ENCODE measurements around the gene UBASH3B.

The UBASH3B gene

DNA sequence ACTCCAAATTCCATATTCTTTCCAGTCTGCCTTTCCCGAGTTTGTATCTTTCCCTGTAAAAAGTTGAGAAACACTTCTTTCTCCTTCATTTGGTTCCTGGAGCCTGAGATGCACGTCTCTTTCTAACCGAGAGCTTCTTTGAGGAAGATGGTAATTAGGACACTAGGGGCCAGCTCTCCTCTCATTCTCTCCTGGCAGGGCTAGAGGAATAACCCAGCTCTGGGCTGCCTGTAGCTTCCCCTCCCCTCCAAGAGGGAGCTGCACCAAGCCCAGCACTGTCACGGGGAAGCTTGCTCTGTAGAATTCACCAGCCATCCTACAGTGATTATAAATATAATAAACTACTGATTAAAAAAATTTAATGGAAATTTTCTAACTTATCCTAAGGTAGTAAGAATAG is 26.9 kb downstream of the UBASH3B start:
- TF ChIP-seq, protein P1, sequence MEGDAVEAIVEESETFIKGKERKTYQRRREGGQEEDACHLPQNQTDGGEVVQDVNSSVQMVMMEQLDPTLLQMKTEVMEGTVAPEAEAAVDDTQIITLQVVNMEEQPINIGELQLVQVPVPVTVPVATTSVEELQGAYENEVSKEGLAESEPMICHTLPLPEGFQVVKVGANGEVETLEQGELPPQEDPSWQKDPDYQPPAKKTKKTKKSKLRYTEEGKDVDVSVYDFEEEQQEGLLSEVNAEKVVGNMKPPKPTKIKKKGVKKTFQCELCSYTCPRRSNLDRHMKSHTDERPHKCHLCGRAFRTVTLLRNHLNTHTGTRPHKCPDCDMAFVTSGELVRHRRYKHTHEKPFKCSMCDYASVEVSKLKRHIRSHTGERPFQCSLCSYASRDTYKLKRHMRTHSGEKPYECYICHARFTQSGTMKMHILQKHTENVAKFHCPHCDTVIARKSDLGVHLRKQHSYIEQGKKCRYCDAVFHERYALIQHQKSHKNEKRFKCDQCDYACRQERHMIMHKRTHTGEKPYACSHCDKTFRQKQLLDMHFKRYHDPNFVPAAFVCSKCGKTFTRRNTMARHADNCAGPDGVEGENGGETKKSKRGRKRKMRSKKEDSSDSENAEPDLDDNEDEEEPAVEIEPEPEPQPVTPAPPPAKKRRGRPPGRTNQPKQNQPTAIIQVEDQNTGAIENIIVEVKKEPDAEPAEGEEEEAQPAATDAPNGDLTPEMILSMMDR (IDR thresholded peaks at IDR 0.05; ENCODE audit: low read depth, low read length) = no peak
- TF ChIP-seq EZH2phosphoT487 (IDR thresholded peaks at IDR 0.05; ENCODE audit: low read depth) = no peak
- Histone ChIP-seq H3K79me2 (ENCODE audit: low read length) (no peaks in the 10 kb centered on the region), H3K4me1 (ENCODE audit: low read length) (no peaks in the 10 kb centered on the region), H3K9ac (ENCODE audit: low read length) (no peak overlapping the region), H3K36me3 (replicated peaks; ENCODE audit: low read depth, low read length) (no peaks in the 10 kb centered on the region), H4K20me1 (ENCODE audit: insufficient read depth, low read length) (no peaks in the 10 kb centered on the region), H3K9me3 (ENCODE audit: insufficient read depth, low read length) (no peaks in the 10 kb centered on the region), H2AFZ (ENCODE audit: low read depth, low read length) (no peak overlapping the region), H3K27ac (ENCODE audit: low read length) (no peak overlapping the region), H3K4me2 (ENCODE audit: low read length) (no peak overlapping the region), H3K27me3 (ENCODE audit: low read depth, low read length) (peaks cover 35% of the 10 kb centered on the region), H3K4me3 (ENCODE audit: low read length) (no peak overlapping the region)

DNA sequence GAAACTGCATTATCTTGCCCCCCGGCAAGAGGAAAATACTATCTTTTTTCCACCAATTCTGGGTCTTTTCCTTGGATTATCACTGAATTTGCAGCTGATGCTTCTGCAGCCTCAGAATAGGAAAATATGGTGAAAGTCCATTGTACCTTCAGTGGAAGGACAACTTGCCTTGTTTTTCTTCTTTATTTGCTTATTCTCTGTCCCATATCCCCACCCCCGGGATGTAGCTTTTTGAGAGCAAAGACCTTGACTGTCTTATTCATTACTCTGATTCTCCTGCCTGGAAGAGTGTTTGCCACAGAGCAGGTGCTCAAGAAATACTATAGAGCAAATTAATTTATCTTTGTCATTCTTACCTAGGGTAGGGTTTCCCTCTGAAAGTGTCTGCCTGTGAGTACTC is 29.5 kb downstream of the UBASH3B start:
- TF ChIP-seq EZH2phosphoT487 (IDR thresholded peaks at IDR 0.05; ENCODE audit: low read depth) = no peak
- TF ChIP-seq, protein P1 (IDR thresholded peaks at IDR 0.05; ENCODE audit: low read depth, low read length) = no peak
- Histone ChIP-seq H3K4me3 (ENCODE audit: low read length) (no peak overlapping the region), H3K27me3 (ENCODE audit: low read depth, low read length) (peaks cover 26% of the 10 kb centered on the region), H3K9ac (ENCODE audit: low read length) (no peak overlapping the region), H3K4me1 (ENCODE audit: low read length) (peaks cover 6% of the 10 kb centered on the region), H2AFZ (ENCODE audit: low read depth, low read length) (no peak overlapping the region), H3K79me2 (ENCODE audit: low read length) (no peaks in the 10 kb centered on the region), H3K27ac (ENCODE audit: low read length) (no peak overlapping the region), H4K20me1 (ENCODE audit: insufficient read depth, low read length) (no peaks in the 10 kb centered on the region), H3K36me3 (replicated peaks; ENCODE audit: low read depth, low read length) (no peaks in the 10 kb centered on the region), H3K9me3 (ENCODE audit: insufficient read depth, low read length) (no peaks in the 10 kb centered on the region), H3K4me2 (ENCODE audit: low read length) (no peak overlapping the region)

DNA sequence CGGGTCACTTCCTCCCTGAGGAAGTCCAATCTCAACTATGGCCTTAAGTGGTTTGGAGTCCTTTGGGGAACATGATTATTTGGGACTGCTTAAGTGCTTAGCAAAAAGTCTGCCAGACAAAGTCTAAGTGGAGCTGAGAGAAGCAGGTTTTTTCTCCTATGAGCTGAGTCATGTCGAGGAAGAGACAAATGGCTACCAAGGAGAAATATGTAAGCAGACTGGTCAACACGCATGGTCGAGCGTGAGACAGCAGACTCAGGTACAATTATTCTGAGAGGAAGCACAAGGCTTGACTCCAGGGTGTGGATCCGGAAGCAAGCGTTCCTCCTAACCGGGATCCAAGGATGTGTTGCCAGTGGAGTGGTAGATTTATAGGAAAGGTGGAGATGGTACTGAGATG is 30.6 kb downstream of the UBASH3B start:
- no peak overlapping the region for H3K27ac ChIP-seq (ENCODE audit: low read length)
- TF ChIP-seq EZH2phosphoT487 (IDR thresholded peaks at IDR 0.05; ENCODE audit: low read depth) = no peak
- TF ChIP-seq, protein P1 (IDR thresholded peaks at IDR 0.05; ENCODE audit: low read depth, low read length) = no peak
- no peaks in the 10 kb centered on the region for H3K9me3 ChIP-seq (ENCODE audit: insufficient read depth, low read length)
- peaks cover 23% of the 10 kb centered on the region for H3K27me3 ChIP-seq (ENCODE audit: low read depth, low read length)
- H2AFZ ChIP-seq (ENCODE audit: low read depth, low read length) = no peak overlapping the region
- no peak overlapping the region for H3K9ac ChIP-seq (ENCODE audit: low read length)
- no peak overlapping the region for H3K4me2 ChIP-seq (ENCODE audit: low read length)
- H3K36me3 ChIP-seq (replicated peaks; ENCODE audit: low read depth, low read length) = no peaks in the 10 kb centered on the region
- peaks cover 15% of the 10 kb centered on the region for H3K4me1 ChIP-seq (ENCODE audit: low read length)
- H4K20me1 ChIP-seq (ENCODE audit: insufficient read depth, low read length) = no peaks in the 10 kb centered on the region
- H3K79me2 ChIP-seq (ENCODE audit: low read length) = no peaks in the 10 kb centered on the region
- no peak overlapping the region for H3K4me3 ChIP-seq (ENCODE audit: low read length)

DNA sequence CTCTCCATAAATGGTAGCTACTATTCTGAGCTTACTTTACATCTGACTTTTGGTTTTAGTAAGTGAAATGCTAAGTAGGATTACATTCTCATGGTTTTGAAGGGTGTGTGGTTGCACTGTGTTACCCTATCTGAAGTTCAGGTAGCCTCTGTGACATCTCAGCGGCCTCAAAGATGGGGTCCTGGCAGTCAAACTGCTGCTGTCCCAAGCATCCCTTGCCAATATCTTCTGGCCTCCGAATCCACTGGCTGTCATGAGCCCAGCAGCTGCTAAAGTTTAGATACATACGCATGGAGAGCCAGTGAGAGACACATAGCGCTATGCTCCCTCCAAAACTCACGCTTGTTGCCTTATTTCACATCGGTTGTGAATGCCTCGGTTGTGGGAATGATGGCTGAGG is 34.9 kb downstream of the UBASH3B start:
- TF ChIP-seq, protein P1 (IDR thresholded peaks at IDR 0.05; ENCODE audit: low read depth, low read length) = no peak
- no peak for TF ChIP-seq EZH2phosphoT487 (IDR thresholded peaks at IDR 0.05; ENCODE audit: low read depth)
- Histone ChIP-seq H3K36me3 (replicated peaks; ENCODE audit: low read depth, low read length) (no peaks in the 10 kb centered on the region), H3K4me3 (ENCODE audit: low read length) (peak overlapping the region; percentile 70), H3K27me3 (ENCODE audit: low read depth, low read length) (peaks cover 19% of the 10 kb centered on the region), H3K4me1 (ENCODE audit: low read length) (peaks cover 21% of the 10 kb centered on the region), H3K9me3 (ENCODE audit: insufficient read depth, low read length) (no peaks in the 10 kb centered on the region), H3K79me2 (ENCODE audit: low read length) (no peaks in the 10 kb centered on the region), H3K4me2 (ENCODE audit: low read length) (peak overlapping the region; percentile 88), H3K27ac (ENCODE audit: low read length) (peak overlapping the region; percentile 37), H4K20me1 (ENCODE audit: insufficient read depth, low read length) (no peaks in the 10 kb centered on the region), H2AFZ (ENCODE audit: low read depth, low read length) (0 out of 2 replicates have a peak overlapping the region, but pooled peaks have one; percentile 15), H3K9ac (ENCODE audit: low read length) (peak overlapping the region; percentile 31)
